ENCODE data around the gene FOXK1. TPM values are rescaled to one million over a fixed set of nuclear protein-coding genes. Genes with fewer than 3 reads are reported as not detected.

Gene FOXK1
- total and polyA plus RNA-seq, 2 of the 13 experiments (the other 11 are each of a cell fraction or from before 2014, with no cell fraction given), result 4.6 to 8.8 TPM

DNA sequence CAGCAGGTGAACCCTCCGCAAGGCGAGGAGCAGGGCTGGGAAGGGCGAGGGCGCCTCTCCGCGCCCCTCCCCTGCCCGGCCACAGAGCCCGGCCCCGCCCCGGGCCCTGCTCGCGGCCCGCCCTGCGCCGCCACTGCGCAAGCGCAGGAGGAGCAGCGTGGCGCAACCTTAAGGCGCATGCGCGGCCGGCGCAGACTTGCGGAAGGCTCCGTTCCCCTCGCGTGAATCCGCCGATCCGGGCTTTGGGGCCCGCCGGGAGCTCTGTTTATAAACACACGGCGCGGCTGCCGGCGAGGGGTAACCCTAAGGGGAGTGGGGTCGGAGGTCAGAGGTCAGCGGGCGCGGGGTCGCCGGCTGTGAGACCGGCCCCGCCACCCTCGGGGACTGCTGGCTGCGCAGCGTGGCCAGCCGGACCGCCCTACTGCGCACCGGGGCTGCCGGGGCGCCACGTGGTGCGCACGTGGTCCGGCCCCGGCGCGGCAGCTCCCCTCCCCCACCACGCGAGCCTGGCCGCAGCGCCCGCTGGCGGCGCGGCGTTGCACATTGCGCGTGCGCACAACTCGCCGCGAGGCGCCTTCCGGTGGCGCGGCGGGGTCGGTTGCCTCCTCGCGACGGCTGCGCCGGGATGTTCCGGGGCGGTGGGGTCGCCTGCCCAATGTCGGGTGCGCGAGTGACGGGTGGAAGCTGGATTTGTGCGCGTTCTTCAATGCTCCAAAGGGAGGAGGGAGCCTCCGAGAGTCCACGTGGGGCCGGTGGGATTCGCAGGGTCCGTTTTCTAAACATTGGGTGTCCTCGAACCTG is 40.2 kb upstream of the FOXK1 start (continued):
- TF ChIP-seq, protein P1, sequence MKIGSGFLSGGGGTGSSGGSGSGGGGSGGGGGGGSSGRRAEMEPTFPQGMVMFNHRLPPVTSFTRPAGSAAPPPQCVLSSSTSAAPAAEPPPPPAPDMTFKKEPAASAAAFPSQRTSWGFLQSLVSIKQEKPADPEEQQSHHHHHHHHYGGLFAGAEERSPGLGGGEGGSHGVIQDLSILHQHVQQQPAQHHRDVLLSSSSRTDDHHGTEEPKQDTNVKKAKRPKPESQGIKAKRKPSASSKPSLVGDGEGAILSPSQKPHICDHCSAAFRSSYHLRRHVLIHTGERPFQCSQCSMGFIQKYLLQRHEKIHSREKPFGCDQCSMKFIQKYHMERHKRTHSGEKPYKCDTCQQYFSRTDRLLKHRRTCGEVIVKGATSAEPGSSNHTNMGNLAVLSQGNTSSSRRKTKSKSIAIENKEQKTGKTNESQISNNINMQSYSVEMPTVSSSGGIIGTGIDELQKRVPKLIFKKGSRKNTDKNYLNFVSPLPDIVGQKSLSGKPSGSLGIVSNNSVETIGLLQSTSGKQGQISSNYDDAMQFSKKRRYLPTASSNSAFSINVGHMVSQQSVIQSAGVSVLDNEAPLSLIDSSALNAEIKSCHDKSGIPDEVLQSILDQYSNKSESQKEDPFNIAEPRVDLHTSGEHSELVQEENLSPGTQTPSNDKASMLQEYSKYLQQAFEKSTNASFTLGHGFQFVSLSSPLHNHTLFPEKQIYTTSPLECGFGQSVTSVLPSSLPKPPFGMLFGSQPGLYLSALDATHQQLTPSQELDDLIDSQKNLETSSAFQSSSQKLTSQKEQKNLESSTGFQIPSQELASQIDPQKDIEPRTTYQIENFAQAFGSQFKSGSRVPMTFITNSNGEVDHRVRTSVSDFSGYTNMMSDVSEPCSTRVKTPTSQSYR (CRISPR knock-in tag; IDR thresholded peaks at IDR 0.05; ENCODE audit: borderline replicate concordance), result peak; percentile 99
- no peak for TF ChIP-seq SNRNP70 (IDR thresholded peaks at IDR 0.05; ENCODE audit: low read depth, low read length)
- TF ChIP-seq, protein P2, sequence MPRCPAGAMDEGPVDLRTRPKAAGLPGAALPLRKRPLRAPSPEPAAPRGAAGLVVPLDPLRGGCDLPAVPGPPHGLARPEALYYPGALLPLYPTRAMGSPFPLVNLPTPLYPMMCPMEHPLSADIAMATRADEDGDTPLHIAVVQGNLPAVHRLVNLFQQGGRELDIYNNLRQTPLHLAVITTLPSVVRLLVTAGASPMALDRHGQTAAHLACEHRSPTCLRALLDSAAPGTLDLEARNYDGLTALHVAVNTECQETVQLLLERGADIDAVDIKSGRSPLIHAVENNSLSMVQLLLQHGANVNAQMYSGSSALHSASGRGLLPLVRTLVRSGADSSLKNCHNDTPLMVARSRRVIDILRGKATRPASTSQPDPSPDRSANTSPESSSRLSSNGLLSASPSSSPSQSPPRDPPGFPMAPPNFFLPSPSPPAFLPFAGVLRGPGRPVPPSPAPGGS (CRISPR knock-in tag; IDR thresholded peaks at IDR 0.05), result peak; percentile 100
- TF ChIP-seq PLRG1 (conservative IDR thresholded peaks at IDR 0.05), result no peak
- no peak for TF ChIP-seq RBM22 (optimal IDR thresholded peaks at IDR 0.05; ENCODE audit: low read length)
- TF ChIP-seq JARID2 (CRISPR knock-in tag; IDR thresholded peaks at IDR 0.05; ENCODE audit: insufficient replicate concordance), result no peak
- TF ChIP-seq KAT2B (IDR thresholded peaks at IDR 0.05; ENCODE audit: borderline replicate concordance, low read depth, low read length), result no peak
- no peak for TF ChIP-seq HNRNPL (IDR thresholded peaks at IDR 0.05; ENCODE audit: low read depth, low read length)
- TF ChIP-seq ZNF749 (CRISPR knock-in tag; IDR thresholded peaks at IDR 0.05; ENCODE audit: borderline replicate concordance), result peak; percentile 100
- TF ChIP-seq SP5 (CRISPR knock-in tag; IDR thresholded peaks at IDR 0.05; ENCODE audit: borderline replicate concordance, low read depth), result peak; percentile 14; the same call in 1 of the 2 replicates
- TF ChIP-seq HMGA1 (CRISPR knock-in tag; conservative IDR thresholded peaks at IDR 0.05), result no peak
- TF ChIP-seq ZNF616 (CRISPR knock-in tag; IDR thresholded peaks at IDR 0.05; ENCODE audit: low read depth), result peak; percentile 98
- TF ChIP-seq ZNF761 (CRISPR knock-in tag; conservative IDR thresholded peaks at IDR 0.05), result peak; percentile 99
- no peak for TF ChIP-seq ZFP62 (CRISPR knock-in tag; IDR thresholded peaks at IDR 0.05)
- TF ChIP-seq ZNF431 (CRISPR knock-in tag; IDR thresholded peaks at IDR 0.05; ENCODE audit: borderline replicate concordance, low read depth), result peak; percentile 100
- TF ChIP-seq ZNF607 (CRISPR knock-in tag; IDR thresholded peaks at IDR 0.05; ENCODE audit: borderline replicate concordance), result peak; percentile 98
- no peak for TF ChIP-seq ZKSCAN8 (CRISPR knock-in tag; IDR thresholded peaks at IDR 0.05; ENCODE audit: borderline replicate concordance)
- TF ChIP-seq RBAK (CRISPR knock-in tag; IDR thresholded peaks at IDR 0.05), result no peak
- TF ChIP-seq ZNF598 (CRISPR knock-in tag; IDR thresholded peaks at IDR 0.05; ENCODE audit: borderline replicate concordance), result peak; percentile 55; the same call in 1 of the 2 replicates
- peak; percentile 96 for TF ChIP-seq ZNF562 (CRISPR knock-in tag; IDR thresholded peaks at IDR 0.05; ENCODE audit: borderline replicate concordance)
- peak; percentile 99 for TF ChIP-seq IKZF4 (CRISPR knock-in tag; IDR thresholded peaks at IDR 0.05; ENCODE audit: borderline replicate concordance, low read depth, not compliant biosample characterization)
- TF ChIP-seq, protein P3, sequence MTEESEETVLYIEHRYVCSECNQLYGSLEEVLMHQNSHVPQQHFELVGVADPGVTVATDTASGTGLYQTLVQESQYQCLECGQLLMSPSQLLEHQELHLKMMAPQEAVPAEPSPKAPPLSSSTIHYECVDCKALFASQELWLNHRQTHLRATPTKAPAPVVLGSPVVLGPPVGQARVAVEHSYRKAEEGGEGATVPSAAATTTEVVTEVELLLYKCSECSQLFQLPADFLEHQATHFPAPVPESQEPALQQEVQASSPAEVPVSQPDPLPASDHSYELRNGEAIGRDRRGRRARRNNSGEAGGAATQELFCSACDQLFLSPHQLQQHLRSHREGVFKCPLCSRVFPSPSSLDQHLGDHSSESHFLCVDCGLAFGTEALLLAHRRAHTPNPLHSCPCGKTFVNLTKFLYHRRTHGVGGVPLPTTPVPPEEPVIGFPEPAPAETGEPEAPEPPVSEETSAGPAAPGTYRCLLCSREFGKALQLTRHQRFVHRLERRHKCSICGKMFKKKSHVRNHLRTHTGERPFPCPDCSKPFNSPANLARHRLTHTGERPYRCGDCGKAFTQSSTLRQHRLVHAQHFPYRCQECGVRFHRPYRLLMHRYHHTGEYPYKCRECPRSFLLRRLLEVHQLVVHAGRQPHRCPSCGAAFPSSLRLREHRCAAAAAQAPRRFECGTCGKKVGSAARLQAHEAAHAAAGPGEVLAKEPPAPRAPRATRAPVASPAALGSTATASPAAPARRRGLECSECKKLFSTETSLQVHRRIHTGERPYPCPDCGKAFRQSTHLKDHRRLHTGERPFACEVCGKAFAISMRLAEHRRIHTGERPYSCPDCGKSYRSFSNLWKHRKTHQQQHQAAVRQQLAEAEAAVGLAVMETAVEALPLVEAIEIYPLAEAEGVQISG (CRISPR knock-in tag; IDR thresholded peaks at IDR 0.05), result peak; percentile 95
- no peak for TF ChIP-seq JUND (CRISPR knock-in tag; IDR thresholded peaks at IDR 0.05)

Measured in HepG2 (cell line).